ENCODE data around the gene GDPGP1. TPM values are rescaled to one million over a fixed set of nuclear protein-coding genes. Genes with fewer than 3 reads are reported as not detected.

The GDPGP1 gene
- total and polyA plus RNA-seq, 2 experiments from 2014 or later: 0.61 to 3.8 TPM

DNA sequence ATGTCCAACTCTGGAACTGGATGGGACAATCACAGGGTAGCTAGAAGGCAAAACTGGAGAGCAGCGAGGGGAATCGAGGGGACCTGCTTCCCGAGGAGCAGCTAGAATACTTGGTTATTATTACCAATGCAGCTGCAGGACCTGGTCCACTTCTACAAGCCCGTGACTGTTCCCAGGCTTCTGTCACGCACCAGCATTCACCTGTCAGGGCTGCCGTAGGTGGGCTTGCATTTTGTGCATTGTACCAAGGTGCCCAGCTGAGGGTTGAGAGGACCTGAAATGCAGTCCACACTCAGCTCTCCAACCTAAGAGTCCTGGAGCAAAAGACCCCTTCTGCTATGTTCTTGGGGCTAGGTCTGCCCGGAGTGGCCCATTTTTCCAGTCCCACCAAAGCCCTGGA is 30.5 kb upstream of the GDPGP1 start:
- no peaks in the 10 kb centered on the region for H3K9me2 ChIP-seq (ENCODE audit: insufficient read depth)
- H3K4me3 ChIP-seq: no peak overlapping the region
- H3K4me2 ChIP-seq: no peak overlapping the region
- peaks cover 14% of the 10 kb centered on the region for H3K4me1 ChIP-seq (ENCODE audit: insufficient read depth)
- Mint-ChIP-seq H3K27me3 (ENCODE audit: insufficient read depth, low read depth, poor library complexity) (peaks cover 9% of the 10 kb centered on the region), H3K36me3 (ENCODE audit: low read depth) (peaks cover 8% of the 10 kb centered on the region; the same call in 1 of the 3 replicates), H3K4me3 (no peak overlapping the region; the same call in 2 of the 3 replicates), H3K4me1 (peaks cover 18% of the 10 kb centered on the region), H3K9me3 (no peaks in the 10 kb centered on the region), H3K27ac (no peak overlapping the region)
- no peaks in the 10 kb centered on the region for H3K36me3 ChIP-seq (ENCODE audit: insufficient read depth)
- H3K79me2 ChIP-seq (replicated peaks; ENCODE audit: insufficient read depth): peaks cover 41% of the 10 kb centered on the region
- no peak overlapping the region for H2AFZ ChIP-seq
- H3F3A ChIP-seq (replicated peaks; ENCODE audit: low read depth): peaks cover 7% of the 10 kb centered on the region; the same call in 1 of the 2 replicates
- TF ChIP-seq EZH2 (IDR thresholded peaks at IDR 0.05; ENCODE audit: low read depth, unreplicated experiment): no peak
- no peak for TF ChIP-seq POLR2AphosphoS5 (IDR thresholded peaks at IDR 0.05; ENCODE audit: low read depth)
- TF ChIP-seq CREB1 (CRISPR knock-in tag; IDR thresholded peaks at IDR 0.05; ENCODE audit: low read depth): no peak
- TF ChIP-seq, protein P1, sequence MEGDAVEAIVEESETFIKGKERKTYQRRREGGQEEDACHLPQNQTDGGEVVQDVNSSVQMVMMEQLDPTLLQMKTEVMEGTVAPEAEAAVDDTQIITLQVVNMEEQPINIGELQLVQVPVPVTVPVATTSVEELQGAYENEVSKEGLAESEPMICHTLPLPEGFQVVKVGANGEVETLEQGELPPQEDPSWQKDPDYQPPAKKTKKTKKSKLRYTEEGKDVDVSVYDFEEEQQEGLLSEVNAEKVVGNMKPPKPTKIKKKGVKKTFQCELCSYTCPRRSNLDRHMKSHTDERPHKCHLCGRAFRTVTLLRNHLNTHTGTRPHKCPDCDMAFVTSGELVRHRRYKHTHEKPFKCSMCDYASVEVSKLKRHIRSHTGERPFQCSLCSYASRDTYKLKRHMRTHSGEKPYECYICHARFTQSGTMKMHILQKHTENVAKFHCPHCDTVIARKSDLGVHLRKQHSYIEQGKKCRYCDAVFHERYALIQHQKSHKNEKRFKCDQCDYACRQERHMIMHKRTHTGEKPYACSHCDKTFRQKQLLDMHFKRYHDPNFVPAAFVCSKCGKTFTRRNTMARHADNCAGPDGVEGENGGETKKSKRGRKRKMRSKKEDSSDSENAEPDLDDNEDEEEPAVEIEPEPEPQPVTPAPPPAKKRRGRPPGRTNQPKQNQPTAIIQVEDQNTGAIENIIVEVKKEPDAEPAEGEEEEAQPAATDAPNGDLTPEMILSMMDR (conservative IDR thresholded peaks at IDR 0.05; ENCODE audit: low read depth in 2 of 2): no peak
- TF ChIP-seq, protein P2, sequence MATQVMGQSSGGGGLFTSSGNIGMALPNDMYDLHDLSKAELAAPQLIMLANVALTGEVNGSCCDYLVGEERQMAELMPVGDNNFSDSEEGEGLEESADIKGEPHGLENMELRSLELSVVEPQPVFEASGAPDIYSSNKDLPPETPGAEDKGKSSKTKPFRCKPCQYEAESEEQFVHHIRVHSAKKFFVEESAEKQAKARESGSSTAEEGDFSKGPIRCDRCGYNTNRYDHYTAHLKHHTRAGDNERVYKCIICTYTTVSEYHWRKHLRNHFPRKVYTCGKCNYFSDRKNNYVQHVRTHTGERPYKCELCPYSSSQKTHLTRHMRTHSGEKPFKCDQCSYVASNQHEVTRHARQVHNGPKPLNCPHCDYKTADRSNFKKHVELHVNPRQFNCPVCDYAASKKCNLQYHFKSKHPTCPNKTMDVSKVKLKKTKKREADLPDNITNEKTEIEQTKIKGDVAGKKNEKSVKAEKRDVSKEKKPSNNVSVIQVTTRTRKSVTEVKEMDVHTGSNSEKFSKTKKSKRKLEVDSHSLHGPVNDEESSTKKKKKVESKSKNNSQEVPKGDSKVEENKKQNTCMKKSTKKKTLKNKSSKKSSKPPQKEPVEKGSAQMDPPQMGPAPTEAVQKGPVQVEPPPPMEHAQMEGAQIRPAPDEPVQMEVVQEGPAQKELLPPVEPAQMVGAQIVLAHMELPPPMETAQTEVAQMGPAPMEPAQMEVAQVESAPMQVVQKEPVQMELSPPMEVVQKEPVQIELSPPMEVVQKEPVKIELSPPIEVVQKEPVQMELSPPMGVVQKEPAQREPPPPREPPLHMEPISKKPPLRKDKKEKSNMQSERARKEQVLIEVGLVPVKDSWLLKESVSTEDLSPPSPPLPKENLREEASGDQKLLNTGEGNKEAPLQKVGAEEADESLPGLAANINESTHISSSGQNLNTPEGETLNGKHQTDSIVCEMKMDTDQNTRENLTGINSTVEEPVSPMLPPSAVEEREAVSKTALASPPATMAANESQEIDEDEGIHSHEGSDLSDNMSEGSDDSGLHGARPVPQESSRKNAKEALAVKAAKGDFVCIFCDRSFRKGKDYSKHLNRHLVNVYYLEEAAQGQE (IDR thresholded peaks at IDR 0.05; ENCODE audit: unreplicated experiment): no peak
- no peak for TF ChIP-seq ETS1 (IDR thresholded peaks at IDR 0.05)
- H4K20me1 ChIP-seq (replicated peaks; ENCODE audit: insufficient read depth): peaks cover 15% of the 10 kb centered on the region
- DNase-seq (ENCODE audit: low spot score): no peak
- no peak overlapping the region for H3K27ac ChIP-seq (ENCODE audit: low read depth)
- H3K27me3 ChIP-seq (ENCODE audit: insufficient read depth): no peaks in the 10 kb centered on the region
- ATAC-seq: no peak

GRCh38 chr15:90203922-90204321 is 30.1 kb upstream of the GDPGP1 start:
- H3K4me1 Mint-ChIP-seq: peaks cover 18% of the 10 kb centered on the region
- TF ChIP-seq EZH2phosphoT487 (IDR thresholded peaks at IDR 0.05; ENCODE audit: unreplicated experiment) (no peak), JUNB (IDR thresholded peaks at IDR 0.05; ENCODE audit: unreplicated experiment) (no peak), ZNF462 (CRISPR knock-in tag; IDR thresholded peaks at IDR 0.05) (no peak)

More at GRCh38 chr15:90203922-90204321, 30.1 kb upstream of the GDPGP1 start:
- H3K27me3 ChIP-seq (ENCODE audit: insufficient read depth): no peaks in the 10 kb centered on the region
- no peaks in the 10 kb centered on the region for H3K36me3 ChIP-seq (ENCODE audit: insufficient read depth)
- peaks cover 7% of the 10 kb centered on the region; the same call in 1 of the 2 replicates for H3F3A ChIP-seq (replicated peaks; ENCODE audit: low read depth)
- H3K9me2 ChIP-seq (ENCODE audit: insufficient read depth): no peaks in the 10 kb centered on the region
- H3K79me2 ChIP-seq (replicated peaks; ENCODE audit: insufficient read depth): peaks cover 46% of the 10 kb centered on the region
- peaks cover 15% of the 10 kb centered on the region for H4K20me1 ChIP-seq (replicated peaks; ENCODE audit: insufficient read depth)
- no peak overlapping the region for H2AFZ ChIP-seq
- H3K9me3 Mint-ChIP-seq: no peaks in the 10 kb centered on the region
- H3K4me1 ChIP-seq (ENCODE audit: insufficient read depth): peaks cover 14% of the 10 kb centered on the region
- H3K27ac Mint-ChIP-seq: no peak overlapping the region
- no peak overlapping the region for H3K4me3 ChIP-seq
- DNase-seq (ENCODE audit: low spot score) (no peak), ATAC-seq (no peak)
- no peak overlapping the region for H3K4me2 ChIP-seq
- peaks cover 9% of the 10 kb centered on the region; the same call in 2 of the 3 replicates for H3K36me3 Mint-ChIP-seq (ENCODE audit: low read depth)
- H3K4me3 Mint-ChIP-seq: no peak overlapping the region
- H3K27ac ChIP-seq (ENCODE audit: low read depth): no peak overlapping the region
- H3K27me3 Mint-ChIP-seq (ENCODE audit: insufficient read depth, low read depth, poor library complexity): peaks cover 9% of the 10 kb centered on the region
